WTC11 (cell line): ENCODE data around the gene PDZD8. TPM values are rescaled to one million over a fixed set of nuclear protein-coding genes. Genes with fewer than 3 reads are reported as not detected.

ENCODE experiments used
- ATAC-seq: fragments of 200-7000 bp; cut with Tn5 transposase; 2 replicates; pipeline ENCODE4 v1.10.0; 2021; ENCODE audit warnings: mild to moderate bottlenecking, moderate library complexity
- CTCF ChIA-PET: fragments of 300-600 bp; sonication (Branson Sonifier 250); formaldehyde crosslinking; loops from one replicate; lab custom pipeline; 2021; ENCODE audit warnings: antibody characterized with exemption; lab: Charles Lee
- POLR2A ChIA-PET: fragments of 350-600 bp; sonication (Branson Sonifier 250); formaldehyde crosslinking; loops from one replicate; lab custom pipeline; 2021; ENCODE audit warnings: antibody characterized with exemption; lab: Charles Lee
- DNase-seq: peaks from one replicate; pipeline ENCODE4 v3.0.0; 2021; ENCODE audit warnings: low spot score
- H3K27ac Mint-ChIP-seq: 2 replicates; pipeline ENCODE4 v1.8.0; 2021; ENCODE audit warnings: mixed read lengths
- H3K27me3 Mint-ChIP-seq: 2 replicates; pipeline ENCODE4 v1.8.0; 2021; ENCODE audit warnings: low read depth, mild to moderate bottlenecking, moderate library complexity, mixed read lengths
- H3K36me3 Mint-ChIP-seq: 2 replicates; pipeline ENCODE4 v1.8.0; 2021; ENCODE audit warnings: mixed read lengths
- H3K4me1 Mint-ChIP-seq: 2 replicates; pipeline ENCODE4 v1.8.0; 2022; ENCODE audit warnings: mixed read lengths
- H3K4me3 Mint-ChIP-seq: 2 replicates; pipeline ENCODE4 v1.8.0; 2021; ENCODE audit warnings: mild to moderate bottlenecking, moderate library complexity, mixed read lengths
- H3K9me3 Mint-ChIP-seq: 2 replicates; pipeline ENCODE4 v1.8.0; 2021; ENCODE audit warnings: mixed read lengths
- E2F1 ChIP-seq: sonication (generic); formaldehyde crosslinking; IDR thresholded peaks from 2 replicates; pipeline ENCODE4 v1.8.0; 2022; ENCODE audit warnings: mild to moderate bottlenecking, missing genetic modification reagents
- EMX1 ChIP-seq: fragments of 250-450 bp; sonication (Bioruptor Pico); IDR thresholded peaks from 2 replicates; pipeline ENCODE4 v1.8.0; 2021; ENCODE audit warnings: mild to moderate bottlenecking
- FOXJ3 ChIP-seq: sonication (generic); formaldehyde crosslinking; IDR thresholded peaks from 2 replicates; pipeline ENCODE4 v1.9.0; 2021; ENCODE audit warnings: missing genetic modification reagents, mild to moderate bottlenecking, borderline replicate concordance
- FOXK1 ChIP-seq: sonication (generic); formaldehyde crosslinking; IDR thresholded peaks from 2 replicates; pipeline ENCODE4 v1.8.0; 2022; ENCODE audit warnings: mild to moderate bottlenecking, moderate library complexity, missing genetic modification reagents
- FOXP1 ChIP-seq: sonication (generic); formaldehyde crosslinking; IDR thresholded peaks from 2 replicates; pipeline ENCODE4 v1.8.0; 2022; ENCODE audit warnings: missing genetic modification reagents, mild to moderate bottlenecking, moderate library complexity, borderline replicate concordance
- GABPB1 ChIP-seq: sonication (generic); formaldehyde crosslinking; IDR thresholded peaks from 2 replicates; pipeline ENCODE4 v1.8.1; 2023; ENCODE audit warnings: mild to moderate bottlenecking, missing genetic modification reagents
- IRF1 ChIP-seq: sonication (generic); formaldehyde crosslinking; IDR thresholded peaks from 2 replicates; pipeline ENCODE4 v1.8.0; 2023; ENCODE audit warnings: missing genetic modification reagents
- MXD4 ChIP-seq: fragments of 250-450 bp; sonication (Bioruptor Pico); IDR thresholded peaks from 2 replicates; pipeline ENCODE4 v1.8.0; 2021; ENCODE audit warnings: mild to moderate bottlenecking, moderate library complexity, borderline replicate concordance
- MYBL2 ChIP-seq: sonication (generic); formaldehyde crosslinking; IDR thresholded peaks from 2 replicates; pipeline ENCODE4 v1.8.1; 2023; ENCODE audit warnings: mild to moderate bottlenecking, moderate library complexity, missing genetic modification reagents
- PRRX2 ChIP-seq: fragments of 250-450 bp; sonication (Bioruptor Pico); IDR thresholded peaks from 2 replicates; pipeline ENCODE4 v1.8.0; 2021; ENCODE audit warnings: mild to moderate bottlenecking
- SMAD4 ChIP-seq: sonication (generic); formaldehyde crosslinking; IDR thresholded peaks from 2 replicates; pipeline ENCODE4 v1.8.0; 2022; ENCODE audit warnings: mild to moderate bottlenecking, missing genetic modification reagents
- SOX15 ChIP-seq: fragments of 250-450 bp; sonication (Bioruptor Pico); IDR thresholded peaks from 2 replicates; pipeline ENCODE4 v1.9.0; 2021; ENCODE audit warnings: mild to moderate bottlenecking
- SP1 ChIP-seq: sonication (generic); formaldehyde crosslinking; conservative IDR thresholded peaks from 2 replicates; pipeline ENCODE4 v1.8.1; 2022; ENCODE audit warnings: missing genetic modification reagents
- ZNF121 ChIP-seq: sonication (generic); formaldehyde crosslinking; IDR thresholded peaks from 2 replicates; pipeline ENCODE4 v1.8.0; 2023; ENCODE audit warnings: missing genetic modification reagents
- ZNF396 ChIP-seq: fragments of 250-450 bp; sonication (Bioruptor Pico); IDR thresholded peaks from 2 replicates; pipeline ENCODE4 v1.8.0; 2021; ENCODE audit warnings: mild to moderate bottlenecking, moderate library complexity, borderline replicate concordance
- total RNA-seq: library from RNA; stranded (reverse); gene quantifications from 3 replicates; pipeline ENCODE4 v1.2.3, GENCODE V29; 2021
- TF ChIP-seq, protein P1 (sequence below): sonication (generic); formaldehyde crosslinking; IDR thresholded peaks from 2 replicates; pipeline ENCODE4 v1.8.1; 2023; ENCODE audit warnings: mild to moderate bottlenecking, missing genetic modification reagents, moderate library complexity
- TF ChIP-seq, protein P2 (sequence below): fragments of 250-450 bp; sonication (Bioruptor Pico); IDR thresholded peaks from 2 replicates; pipeline ENCODE4 v1.9.0; 2021; ENCODE audit warnings: mild to moderate bottlenecking

PDZD8 gene
- total RNA-seq, 1 experiment from 2014 or later, result 52.7 TPM

- no peak for TF ChIP-seq SP1 (CRISPR knock-in tag)
- no peak for TF ChIP-seq SMAD4 (CRISPR knock-in tag)
- TF ChIP-seq, all 79 proteins: peak for 0
Measured at GRCh38 chr10:117266400-117266799, 108.8 kb downstream of the PDZD8 start (continued).

DNA sequence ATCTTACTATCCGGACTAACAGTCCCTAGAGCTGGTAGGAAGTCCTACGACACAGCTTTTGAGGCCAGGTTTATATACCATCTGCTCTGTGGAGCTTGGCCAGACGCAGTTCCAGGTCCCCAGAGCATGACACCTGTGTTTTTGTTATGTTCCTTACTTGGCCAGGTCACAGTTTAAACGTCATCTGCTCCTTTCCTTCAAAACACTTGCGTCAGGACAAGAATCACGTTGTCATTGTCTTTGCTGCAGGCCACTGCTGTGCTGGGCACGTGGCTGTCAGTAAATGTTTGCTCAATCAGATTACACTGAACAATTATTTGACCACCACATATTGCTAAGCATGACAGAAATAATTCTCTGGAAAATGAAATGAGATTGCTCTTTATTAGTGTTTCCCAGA, 110.5 kb downstream of the PDZD8 start:
- DNase-seq, result no peak
- CTCF ChIA-PET, result no interaction called here
- TF ChIP-seq, protein P1, sequence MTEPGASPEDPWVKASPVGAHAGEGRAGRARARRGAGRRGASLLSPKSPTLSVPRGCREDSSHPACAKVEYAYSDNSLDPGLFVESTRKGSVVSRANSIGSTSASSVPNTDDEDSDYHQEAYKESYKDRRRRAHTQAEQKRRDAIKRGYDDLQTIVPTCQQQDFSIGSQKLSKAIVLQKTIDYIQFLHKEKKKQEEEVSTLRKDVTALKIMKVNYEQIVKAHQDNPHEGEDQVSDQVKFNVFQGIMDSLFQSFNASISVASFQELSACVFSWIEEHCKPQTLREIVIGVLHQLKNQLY (CRISPR knock-in tag), result no peak
- peak; percentile 61; the same call in 1 of the 2 replicates for TF ChIP-seq GABPB1 (CRISPR knock-in tag)
- no peak for ATAC-seq
- POLR2A ChIA-PET, result no interaction called here
- H3K27ac Mint-ChIP-seq, result no peak overlapping the region
- no peaks in the 10 kb centered on the region for H3K27me3 Mint-ChIP-seq
- H3K4me3 Mint-ChIP-seq, result no peak overlapping the region
- no peaks in the 10 kb centered on the region for H3K9me3 Mint-ChIP-seq
- 0 out of 2 replicates have a peak, but pooled peaks cover 3% of the 10 kb centered on the region for H3K36me3 Mint-ChIP-seq
- H3K4me1 Mint-ChIP-seq, result peaks cover 10% of the 10 kb centered on the region

DNA sequence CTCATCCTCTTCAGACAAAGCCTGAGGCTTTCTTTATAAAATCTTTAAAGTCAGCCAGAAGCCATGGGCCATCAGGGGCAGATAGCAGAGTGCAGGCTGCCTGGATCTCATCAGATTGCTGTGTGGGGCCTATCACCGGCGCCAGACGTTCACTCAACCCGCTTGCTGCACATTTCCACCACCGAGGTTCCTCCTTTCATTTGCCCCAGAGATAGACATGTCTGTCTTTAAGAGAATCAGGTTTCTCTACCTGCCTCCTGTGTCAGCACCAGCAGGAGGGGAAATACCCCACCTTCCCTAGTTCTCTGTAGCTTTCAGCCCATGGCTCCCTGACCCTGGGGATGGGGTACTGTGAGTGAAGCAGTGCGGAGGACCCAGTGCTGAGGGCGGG, 112.3 kb downstream of the PDZD8 start:
- ChIA-PET POLR2A (no interaction called here), CTCF (interaction anchor here (1.1 to 2.7 kb wide), 2 partner anchors 36 to 46 kb away, joined by 3 to 13 read pairs; no protein-coding TSS in a partner anchor)
- H3K27me3 Mint-ChIP-seq, result no peaks in the 10 kb centered on the region
- no peak for DNase-seq
- H3K9me3 Mint-ChIP-seq, result no peaks in the 10 kb centered on the region
- H3K4me1 Mint-ChIP-seq, result peaks cover 18% of the 10 kb centered on the region
- H3K4me3 Mint-ChIP-seq, result no peak overlapping the region
- H3K36me3 Mint-ChIP-seq, result no peaks in the 10 kb centered on the region
- no peak for TF ChIP-seq FOXP1 (CRISPR knock-in tag)
- TF ChIP-seq GABPB1 (CRISPR knock-in tag), result no peak
- TF ChIP-seq, protein P2, sequence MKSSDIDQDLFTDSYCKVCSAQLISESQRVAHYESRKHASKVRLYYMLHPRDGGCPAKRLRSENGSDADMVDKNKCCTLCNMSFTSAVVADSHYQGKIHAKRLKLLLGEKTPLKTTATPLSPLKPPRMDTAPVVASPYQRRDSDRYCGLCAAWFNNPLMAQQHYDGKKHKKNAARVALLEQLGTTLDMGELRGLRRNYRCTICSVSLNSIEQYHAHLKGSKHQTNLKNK, result no peak
- TF ChIP-seq EMX1 (CRISPR knock-in tag), result no peak
- TF ChIP-seq ZNF396 (CRISPR knock-in tag), result no peak
- no peak for ATAC-seq
- no peak overlapping the region for H3K27ac Mint-ChIP-seq

- Mint-ChIP-seq H3K9me3 (no peaks in the 10 kb centered on the region), H3K4me1 (peaks cover 23% of the 10 kb centered on the region), H3K36me3 (no peaks in the 10 kb centered on the region), H3K27me3 (no peaks in the 10 kb centered on the region), H3K4me3 (no peak overlapping the region), H3K27ac (no peak overlapping the region)
- no peak for DNase-seq
- POLR2A ChIA-PET, result no interaction called here
- CTCF ChIA-PET, result interaction anchor here (0.9 to 2.7 kb wide), 3 partner anchors 21 to 46 kb away, joined by 3 to 13 read pairs (median 3); no protein-coding TSS in a partner anchor
- TF ChIP-seq SOX15 (CRISPR knock-in tag) (no peak), MYBL2 (CRISPR knock-in tag) (no peak), FOXK1 (CRISPR knock-in tag) (no peak), ZNF121 (CRISPR knock-in tag) (no peak), PRRX2 (CRISPR knock-in tag) (no peak), MXD4 (no peak), IRF1 (CRISPR knock-in tag) (no peak), E2F1 (CRISPR knock-in tag) (no peak), FOXJ3 (CRISPR knock-in tag) (no peak)
- ATAC-seq, result no peak
Measured at GRCh38 chr10:117262291-117262902, 112.8 kb downstream of the PDZD8 start.
